Left ventricle myocardium inferior (tissue), 1 donor: ENCODE results near the gene C1orf198. TPM values are rescaled to one million over a fixed set of nuclear protein-coding genes. Genes with fewer than 3 reads are reported as not detected.
A peak's percentile ranks its signal among the peaks of the same experiment; 100 is the strongest.

ENCODE experiments used
- DNase-seq: peaks from one replicate; pipeline ENCODE4 v3.0.0-alpha.2; 2020
- H3K27ac ChIP-seq: fragments of 200-600 bp; replicated peaks from 2 replicates; pipeline ENCODE4 v1.8.0; 2021
- H3K27me3 ChIP-seq: fragments of 200-600 bp; 2 replicates; pipeline ENCODE4 v1.8.0; 2021; ENCODE audit warnings: low read depth
- H3K36me3 ChIP-seq: fragments of 200-600 bp; 2 replicates; pipeline ENCODE4 v1.8.0; 2021
- H3K4me1 ChIP-seq: fragments of 200-600 bp; 2 replicates; pipeline ENCODE4 v1.8.0; 2021
- H3K4me3 ChIP-seq: fragments of 200-600 bp; 2 replicates; pipeline ENCODE4 v1.8.0; 2021; ENCODE audit warnings: mild to moderate bottlenecking, moderate library complexity
- H3K9me3 ChIP-seq: fragments of 200-600 bp; replicated peaks from 2 replicates; pipeline ENCODE4 v1.8.0; 2021
- CTCF ChIP-seq: fragments of 200-600 bp; IDR thresholded peaks from 2 replicates; pipeline ENCODE4 v1.8.0; 2021; ENCODE audit warnings: antibody characterized with exemption, mild to moderate bottlenecking, borderline replicate concordance
- intact Hi-C: fragments of 100-400 bp; cut with micrococcal nuclease; formaldehyde crosslinking; loops from one replicate; pipeline ENCODE4 v1.11.0; 2022
- total RNA-seq: library from RNA; stranded (reverse); fragmentation: NEBNext Ultra II Directional; extraction: Animal tissue kit (Norgen Biotek cat#: 25700); gene quantifications from one replicate; pipeline ENCODE4 v1.2.1, GENCODE V29; 2021
- donor health status: DM: no; HTN: yes; CAD: no; lungs with severe emphysema.

C1orf198 gene
- total RNA-seq, 1 donor from 2014 or later: 32.7 TPM

- Histone ChIP-seq H3K4me3 (no peak overlapping the region), H3K4me1 (peaks cover 10% of the 10 kb centered on the region), H3K27ac (peak overlapping the region; percentile 16), H3K36me3 (peaks cover 68% of the 10 kb centered on the region), H3K27me3 (no peaks in the 10 kb centered on the region), H3K9me3 (no peaks in the 10 kb centered on the region)
- intact Hi-C loops: no loop called here
- no peak for TF ChIP-seq CTCF
- DNase-seq: no peak
Measured at GRCh38 chr1:230910755-230911117, 42.4 kb upstream of the C1orf198 start.

- intact Hi-C loops: no loop called here
- no peak overlapping the region for H3K4me3 ChIP-seq
- peak overlapping the region; percentile 16 for H3K27ac ChIP-seq
- peak; percentile 38 for DNase-seq
- peaks cover 66% of the 10 kb centered on the region for H3K36me3 ChIP-seq
- no peaks in the 10 kb centered on the region for H3K27me3 ChIP-seq
- TF ChIP-seq CTCF: no peak
- H3K4me1 ChIP-seq: peaks cover 10% of the 10 kb centered on the region
- no peaks in the 10 kb centered on the region for H3K9me3 ChIP-seq
Measured at GRCh38 chr1:230909974-230910754, 41.8 kb upstream of the C1orf198 start.

GRCh38 chr1:230907472-230908205, 39.3 kb upstream of the C1orf198 start:
- Histone ChIP-seq H3K4me1 (peaks cover 10% of the 10 kb centered on the region), H3K4me3 (no peak overlapping the region), H3K9me3 (no peaks in the 10 kb centered on the region), H3K27me3 (no peaks in the 10 kb centered on the region), H3K36me3 (peaks cover 54% of the 10 kb centered on the region), H3K27ac (no peak overlapping the region)
- intact Hi-C loops: no loop called here
- no peak for DNase-seq
- TF ChIP-seq CTCF: no peak

GRCh38 chr1:230906226-230906625, 37.9 kb upstream of the C1orf198 start:
- Histone ChIP-seq H3K27ac (no peak overlapping the region), H3K27me3 (no peaks in the 10 kb centered on the region)

GRCh38 chr1:230905733-230906132, 37.4 kb upstream of the C1orf198 start:
- H3K4me3 ChIP-seq: no peak overlapping the region
- DNase-seq: no peak
- H3K9me3 ChIP-seq: no peaks in the 10 kb centered on the region
- intact Hi-C loops: no loop called here
- peaks cover 5% of the 10 kb centered on the region for H3K4me1 ChIP-seq
- no peak for TF ChIP-seq CTCF
- H3K27me3 ChIP-seq: no peaks in the 10 kb centered on the region
- H3K36me3 ChIP-seq: peaks cover 39% of the 10 kb centered on the region
- H3K27ac ChIP-seq: no peak overlapping the region

More at GRCh38 chr1:230906226-230906625, 37.9 kb upstream of the C1orf198 start:
- Histone ChIP-seq H3K4me3 (no peak overlapping the region), H3K36me3 (peaks cover 44% of the 10 kb centered on the region), H3K4me1 (peaks cover 10% of the 10 kb centered on the region), H3K9me3 (no peaks in the 10 kb centered on the region)
- no peak for TF ChIP-seq CTCF
- intact Hi-C loops: no loop called here
- DNase-seq: no peak
